Vagina (tissue), 2 donors: ENCODE measurements around the gene SMOC2. TPM values are rescaled to one million over a fixed set of nuclear protein-coding genes. Genes with fewer than 3 reads are reported as not detected.

Experiments used
- DNase-seq, 2 donors: peaks; one replicate each; pipeline ENCODE4 v3.0.0-alpha.2; 2017; ENCODE audit errors: extremely low spot score in 2 of 2
- H3K27ac ChIP-seq: fragments of 200-600 bp; sonication (generic); one replicate; pipeline ENCODE4 v1.5.1; 2019
- H3K27me3 ChIP-seq: fragments of 200-600 bp; sonication (generic); one replicate; pipeline ENCODE4 v1.5.1; 2019
- H3K36me3 ChIP-seq, 2 donors: fragments of 200-600 bp; sonication (generic); one replicate each; pipeline ENCODE4 v1.5.1; 2017 to 2019
- H3K4me1 ChIP-seq: fragments of 200-600 bp; sonication (generic); one replicate; pipeline ENCODE4 v1.5.1; 2019
- H3K4me3 ChIP-seq, 2 donors: fragments of 200-600 bp; sonication (generic); 1 replicate in 1 of 2; 2 replicates in 1 of 2; pipeline ENCODE4 v1.5.1; 2016 to 2019
- H3K9me3 ChIP-seq: fragments of 200-600 bp; sonication (generic); one replicate; pipeline ENCODE4 v1.5.1; 2019
- CTCF ChIP-seq, 3 experiments: fragments of 450-650 bp in 2 of 3; fragments of 200-600 bp in 1 of 3; sonication (generic) in 1 of 3; IDR thresholded peaks; one replicate each; pipeline ENCODE4 v1.5.1; 2017 to 2019; ENCODE audit warnings: antibody characterized with exemption in 3 of 3, mild to moderate bottlenecking in 2 of 3, moderate library complexity in 2 of 3
- POLR2A ChIP-seq, 2 donors: fragments of 450-650 bp; IDR thresholded peaks; one replicate each; pipeline ENCODE4 v1.6.1; 2017; ENCODE audit warnings: antibody characterized with exemption in 2 of 2, mild to moderate bottlenecking in 2 of 2, moderate library complexity in 2 of 2
- POLR2AphosphoS5 ChIP-seq, 2 donors: sonication (generic); formaldehyde crosslinking; IDR thresholded peaks; one replicate each; pipeline ENCODE4 v1.9.0; 2017; ENCODE audit warnings: antibody characterized with exemption in 2 of 2, mild to moderate bottlenecking in 2 of 2, low read depth in 1 of 2; ENCODE audit not compliant: insufficient read depth in 1 of 2
- intact Hi-C: fragments of 100-400 bp; cut with DNase I; formaldehyde crosslinking; loops from one replicate; pipeline ENCODE4 v1.15.1; 2023
- total RNA-seq: library from RNA; depleted of rRNA; stranded (reverse); fragments of >200 nt; gene quantifications from one replicate; pipeline ENCODE4 v1.2.3, GENCODE V29; 2016

Gene SMOC2
- total RNA-seq, 1 donor from 2014 or later, result 22.1 TPM

- TF ChIP-seq POLR2AphosphoS5 (IDR thresholded peaks at IDR 0.05; ENCODE audit: insufficient read depth in 1 of 2, low read depth in 1 of 2) (no peak), CTCF (IDR thresholded peaks at IDR 0.05) (no peak), POLR2A (IDR thresholded peaks at IDR 0.05) (no peak)
- Histone ChIP-seq H3K4me3 (no peak overlapping the region), H3K36me3 (no peaks in the 10 kb centered on the region), H3K27me3 (no peaks in the 10 kb centered on the region), H3K4me1 (peaks cover 3% of the 10 kb centered on the region), H3K27ac (peak overlapping the region; percentile 61), H3K9me3 (no peaks in the 10 kb centered on the region)
- no peak for DNase-seq
- intact Hi-C loops, result no loop called here
Measured at GRCh38 chr6:168546151-168546550, 105.2 kb downstream of the SMOC2 start.

- intact Hi-C loops, result no loop called here
- no peak for TF ChIP-seq CTCF (IDR thresholded peaks at IDR 0.05)
- no peak for TF ChIP-seq POLR2A (IDR thresholded peaks at IDR 0.05)
- no peak for TF ChIP-seq POLR2AphosphoS5 (IDR thresholded peaks at IDR 0.05; ENCODE audit: insufficient read depth in 1 of 2, low read depth in 1 of 2)
- Histone ChIP-seq H3K4me1 (peaks cover 3% of the 10 kb centered on the region), H3K9me3 (no peaks in the 10 kb centered on the region), H3K4me3 (no peak overlapping the region), H3K27ac (peak overlapping the region; percentile 61), H3K27me3 (no peaks in the 10 kb centered on the region), H3K36me3 (no peaks in the 10 kb centered on the region)
- DNase-seq, result no peak
Measured at GRCh38 chr6:168546730-168547129, 105.7 kb downstream of the SMOC2 start.

GRCh38 chr6:168550326-168550725 lies 109.3 kb downstream of the SMOC2 start:
- Histone ChIP-seq H3K9me3 (no peaks in the 10 kb centered on the region), H3K27me3 (no peaks in the 10 kb centered on the region)
- TF ChIP-seq POLR2A (IDR thresholded peaks at IDR 0.05) (no peak), CTCF (IDR thresholded peaks at IDR 0.05) (no peak), POLR2AphosphoS5 (IDR thresholded peaks at IDR 0.05; ENCODE audit: insufficient read depth in 1 of 2, low read depth in 1 of 2) (no peak)

GRCh38 chr6:168554472-168554871 lies 113.5 kb downstream of the SMOC2 start:
- TF ChIP-seq CTCF (IDR thresholded peaks at IDR 0.05), result no peak
- no peak for TF ChIP-seq POLR2AphosphoS5 (IDR thresholded peaks at IDR 0.05; ENCODE audit: insufficient read depth in 1 of 2, low read depth in 1 of 2)
- TF ChIP-seq POLR2A (IDR thresholded peaks at IDR 0.05), result no peak
- Histone ChIP-seq H3K4me1 (no peaks in the 10 kb centered on the region), H3K27me3 (no peaks in the 10 kb centered on the region), H3K27ac (no peak overlapping the region), H3K9me3 (no peaks in the 10 kb centered on the region), H3K36me3 (no peaks in the 10 kb centered on the region), H3K4me3 (no peak overlapping the region)
- DNase-seq, result peak in 1 of 2 donors; percentile 52
- intact Hi-C loops, result no loop called here

More at GRCh38 chr6:168550326-168550725, 109.3 kb downstream of the SMOC2 start:
- DNase-seq, result no peak
- Histone ChIP-seq H3K4me3 (no peak overlapping the region), H3K4me1 (peaks cover 3% of the 10 kb centered on the region), H3K27ac (no peak overlapping the region), H3K36me3 (no peaks in the 10 kb centered on the region)
- intact Hi-C loops, result no loop called here

GRCh38 chr6:168554898-168555617 lies 114.1 kb downstream of the SMOC2 start:
- TF ChIP-seq POLR2A (IDR thresholded peaks at IDR 0.05), result no peak
- no peak for TF ChIP-seq CTCF (IDR thresholded peaks at IDR 0.05)
- TF ChIP-seq POLR2AphosphoS5 (IDR thresholded peaks at IDR 0.05; ENCODE audit: insufficient read depth in 1 of 2, low read depth in 1 of 2), result no peak
- DNase-seq, result no peak
- Histone ChIP-seq H3K9me3 (no peaks in the 10 kb centered on the region), H3K36me3 (no peaks in the 10 kb centered on the region), H3K27me3 (no peaks in the 10 kb centered on the region), H3K4me3 (no peak overlapping the region), H3K27ac (no peak overlapping the region), H3K4me1 (no peaks in the 10 kb centered on the region)
- intact Hi-C loops, result no loop called here
